ENCODE results near the gene SLC8A2.

SLC8A2 gene

GRCh38 chr19:47423203-47423882 is 48.4 kb downstream of the SLC8A2 start:
- H3K4me3 Mint-ChIP-seq, result no peak overlapping the region
- peaks cover 22% of the 10 kb centered on the region for H3K4me1 Mint-ChIP-seq (ENCODE audit: low read depth)
- no peaks in the 10 kb centered on the region for H3K9me3 Mint-ChIP-seq
- H3K36me3 Mint-ChIP-seq (ENCODE audit: low read depth), result no peaks in the 10 kb centered on the region
- peaks cover 67% of the 10 kb centered on the region for H3K27me3 Mint-ChIP-seq
- no peak overlapping the region for H3K27ac Mint-ChIP-seq

GRCh38 chr19:47422417-47423163 is 49.1 kb downstream of the SLC8A2 start:
- H3K36me3 Mint-ChIP-seq (ENCODE audit: low read depth), result no peaks in the 10 kb centered on the region
- H3K4me3 Mint-ChIP-seq, result no peak overlapping the region
- peaks cover 75% of the 10 kb centered on the region for H3K27me3 Mint-ChIP-seq
- H3K9me3 Mint-ChIP-seq, result no peaks in the 10 kb centered on the region
- no peak overlapping the region for H3K27ac Mint-ChIP-seq
- peaks cover 29% of the 10 kb centered on the region for H3K4me1 Mint-ChIP-seq (ENCODE audit: low read depth)

GRCh38 chr19:47421844-47422395 is 49.8 kb downstream of the SLC8A2 start:
- H3K4me3 Mint-ChIP-seq, result no peak overlapping the region
- H3K9me3 Mint-ChIP-seq, result no peaks in the 10 kb centered on the region
- no peak overlapping the region for H3K27ac Mint-ChIP-seq
- H3K27me3 Mint-ChIP-seq, result peaks cover 77% of the 10 kb centered on the region
- peaks cover 33% of the 10 kb centered on the region for H3K4me1 Mint-ChIP-seq (ENCODE audit: low read depth)
- no peaks in the 10 kb centered on the region for H3K36me3 Mint-ChIP-seq (ENCODE audit: low read depth)

GRCh38 chr19:47421244-47421786 is 50.4 kb downstream of the SLC8A2 start:
- Mint-ChIP-seq H3K27ac (no peak overlapping the region), H3K4me1 (ENCODE audit: low read depth) (peaks cover 33% of the 10 kb centered on the region), H3K9me3 (no peaks in the 10 kb centered on the region), H3K4me3 (no peak overlapping the region), H3K27me3 (peaks cover 75% of the 10 kb centered on the region), H3K36me3 (ENCODE audit: low read depth) (no peaks in the 10 kb centered on the region)

GRCh38 chr19:47419789-47420188 is 51.9 kb downstream of the SLC8A2 start:
- Mint-ChIP-seq H3K27me3 (peaks cover 79% of the 10 kb centered on the region), H3K27ac (no peak overlapping the region), H3K9me3 (no peaks in the 10 kb centered on the region), H3K4me1 (ENCODE audit: low read depth) (peaks cover 33% of the 10 kb centered on the region), H3K4me3 (no peak overlapping the region), H3K36me3 (ENCODE audit: low read depth) (no peaks in the 10 kb centered on the region)

- no peak within 1 kb of the TSS for H3K4me3 Mint-ChIP-seq
- peaks cover 33% of the 10 kb centered on the region for H3K4me1 Mint-ChIP-seq (ENCODE audit: low read depth)
- H3K27me3 Mint-ChIP-seq, result peaks cover 79% of the 10 kb centered on the region
- H3K36me3 Mint-ChIP-seq (ENCODE audit: low read depth), result no peaks in the 10 kb centered on the region
- H3K27ac Mint-ChIP-seq, result no peak within 1 kb of the TSS
- no peaks in the 10 kb centered on the region for H3K9me3 Mint-ChIP-seq
Measured at GRCh38 chr19:47419030-47419783, 52.5 kb downstream of the SLC8A2 start, which contains the start of gene MEIS3. Gene MEIS3 (minus strand): TSS chr19:47419527. CDS start chr19:47419081, 446 bp downstream.

GRCh38 chr19:47418692-47419029 is 53.0 kb downstream of the SLC8A2 start:
- Mint-ChIP-seq H3K4me1 (ENCODE audit: low read depth) (peaks cover 33% of the 10 kb centered on the region), H3K9me3 (no peaks in the 10 kb centered on the region), H3K27me3 (peaks cover 79% of the 10 kb centered on the region), H3K27ac (no peak overlapping the region), H3K4me3 (no peak overlapping the region), H3K36me3 (ENCODE audit: low read depth) (no peaks in the 10 kb centered on the region)

- peaks cover 77% of the 10 kb centered on the region for H3K27me3 Mint-ChIP-seq
- no peak overlapping the region for H3K27ac Mint-ChIP-seq
- H3K36me3 Mint-ChIP-seq (ENCODE audit: low read depth), result no peaks in the 10 kb centered on the region
- H3K9me3 Mint-ChIP-seq, result no peaks in the 10 kb centered on the region
- peak overlapping the region; percentile 11 for H3K4me3 Mint-ChIP-seq
- peaks cover 33% of the 10 kb centered on the region for H3K4me1 Mint-ChIP-seq (ENCODE audit: low read depth)
Measured at GRCh38 chr19:47417746-47418691, 53.7 kb downstream of the SLC8A2 start.

- Mint-ChIP-seq H3K27ac (no peak overlapping the region), H3K36me3 (ENCODE audit: low read depth) (no peaks in the 10 kb centered on the region), H3K4me3 (no peak overlapping the region), H3K27me3 (peaks cover 72% of the 10 kb centered on the region), H3K4me1 (ENCODE audit: low read depth) (peaks cover 26% of the 10 kb centered on the region), H3K9me3 (no peaks in the 10 kb centered on the region)
Measured at GRCh38 chr19:47417107-47417745, 54.5 kb downstream of the SLC8A2 start.

- no peaks in the 10 kb centered on the region for H3K36me3 Mint-ChIP-seq (ENCODE audit: low read depth)
- no peaks in the 10 kb centered on the region for H3K9me3 Mint-ChIP-seq
- H3K4me3 Mint-ChIP-seq, result no peak overlapping the region
- peaks cover 24% of the 10 kb centered on the region for H3K4me1 Mint-ChIP-seq (ENCODE audit: low read depth)
- no peak overlapping the region for H3K27ac Mint-ChIP-seq
- peaks cover 72% of the 10 kb centered on the region for H3K27me3 Mint-ChIP-seq
Measured at GRCh38 chr19:47416643-47416985, 55.1 kb downstream of the SLC8A2 start.

GRCh38 chr19:47415953-47416642 is 55.6 kb downstream of the SLC8A2 start:
- H3K9me3 Mint-ChIP-seq, result no peaks in the 10 kb centered on the region
- H3K36me3 Mint-ChIP-seq (ENCODE audit: low read depth), result no peaks in the 10 kb centered on the region
- H3K27ac Mint-ChIP-seq, result no peak overlapping the region
- peaks cover 67% of the 10 kb centered on the region for H3K27me3 Mint-ChIP-seq
- H3K4me1 Mint-ChIP-seq (ENCODE audit: low read depth), result peaks cover 20% of the 10 kb centered on the region
- H3K4me3 Mint-ChIP-seq, result no peak overlapping the region

- Mint-ChIP-seq H3K4me1 (ENCODE audit: low read depth) (peaks cover 12% of the 10 kb centered on the region), H3K27ac (no peak overlapping the region), H3K27me3 (peaks cover 51% of the 10 kb centered on the region), H3K36me3 (ENCODE audit: low read depth) (no peaks in the 10 kb centered on the region), H3K4me3 (no peak overlapping the region), H3K9me3 (no peaks in the 10 kb centered on the region)
Measured at GRCh38 chr19:47414469-47414868, 57.2 kb downstream of the SLC8A2 start.

- H3K9me3 Mint-ChIP-seq, result no peaks in the 10 kb centered on the region
- H3K36me3 Mint-ChIP-seq (ENCODE audit: low read depth), result no peaks in the 10 kb centered on the region
- H3K4me1 Mint-ChIP-seq (ENCODE audit: low read depth), result peaks cover 12% of the 10 kb centered on the region
- no peak overlapping the region for H3K27ac Mint-ChIP-seq
- no peak overlapping the region for H3K4me3 Mint-ChIP-seq
- peaks cover 56% of the 10 kb centered on the region for H3K27me3 Mint-ChIP-seq
Measured at GRCh38 chr19:47413941-47414340, 57.8 kb downstream of the SLC8A2 start.

Measured in stimulated activated naive CD8-positive, alpha-beta T cell treated with anti-CD3 and anti-CD28 coated beads, Interleukin-15, Interleukin-2, amounts not matched to agents 100 ng/mL and 50 ng/mL, for 24 hours (primary cell).